Epithelial cell of proximal tubule (primary cell): ENCODE data around the gene ERP29. TPM values are rescaled to one million over a fixed set of nuclear protein-coding genes. Genes with fewer than 3 reads are reported as not detected.
"Not testable (repeated sequence)": the region's sequence is repeated elsewhere in the genome, so short reads cannot be mapped to it uniquely, and the experiment has no call there.

Source experiments
- DNase-seq: peaks from one replicate; pipeline ENCODE4 v3.0.0-alpha.2; 2011; ENCODE audit warnings: low read depth
- H3K4me3 ChIP-seq: 2 replicates; pipeline ENCODE4 v1.5.1; 2011; ENCODE audit warnings: low read depth, mild to moderate bottlenecking, low read length
- CTCF ChIP-seq: conservative IDR thresholded peaks from 2 replicates; pipeline ENCODE4 v1.5.1; 2012; ENCODE audit warnings: low read depth, mild to moderate bottlenecking, low read length
- total RNA-seq: library from RNA; depleted of rRNA; stranded (reverse); fragments of >200 nt; gene quantifications from 2 replicates; pipeline ENCODE4 v1.2.3, GENCODE V29; 2015

The ERP29 gene
- total RNA-seq, 1 donor from 2014 or later = 67.0 TPM

- TF ChIP-seq CTCF = no peak
- no peak for DNase-seq
- no peak overlapping the region for H3K4me3 ChIP-seq
Observed at GRCh38 chr12:111993292-111994150, 19.7 kb upstream of the ERP29 start.

GRCh38 chr12:111994211-111995111 is 18.8 kb upstream of the ERP29 start:
- H3K4me3 ChIP-seq, DNase-seq: not testable (repeated sequence)

GRCh38 chr12:111995782-111996480 is 17.3 kb upstream of the ERP29 start:
- H3K4me3 ChIP-seq = no peak overlapping the region
- no peak for TF ChIP-seq CTCF
- DNase-seq = no peak

GRCh38 chr12:111997300-111997699 is 15.9 kb upstream of the ERP29 start:
- no peak overlapping the region for H3K4me3 ChIP-seq
- DNase-seq = no peak
- no peak for TF ChIP-seq CTCF

- H3K4me3 ChIP-seq = no peak overlapping the region
- DNase-seq = no peak
- TF ChIP-seq CTCF = no peak
Observed at GRCh38 chr12:111998015-111998414, 15.2 kb upstream of the ERP29 start.

- not testable (repeated sequence) for DNase-seq, H3K4me3 ChIP-seq
Observed at GRCh38 chr12:111999129-111999528, 14.1 kb upstream of the ERP29 start.

GRCh38 chr12:112000820-112001219 is 12.4 kb upstream of the ERP29 start:
- no peak for DNase-seq
- no peak overlapping the region for H3K4me3 ChIP-seq
- no peak for TF ChIP-seq CTCF
